GM19395 (cell line): ENCODE data around the gene SPRYD3.
A peak's percentile ranks its signal among the peaks of the same experiment; 100 is the strongest.

ENCODE experiments used
- ATAC-seq: cut with Tn5 transposase; IDR thresholded peaks from one replicate; pipeline ENCODE4 v1.9.1; 2021; ENCODE audit warnings: mild to moderate bottlenecking, moderate library complexity; ENCODE audit not compliant: unreplicated experiment

The SPRYD3 gene

GRCh38 chr12:53064613-53065436 is 14.4 kb downstream of the SPRYD3 start:
- ATAC-seq = no peak

GRCh38 chr12:53063708-53064612 is 15.2 kb downstream of the SPRYD3 start:
- no peak for ATAC-seq

GRCh38 chr12:53062977-53063707 is 16.0 kb downstream of the SPRYD3 start:
- ATAC-seq = no peak

DNA sequence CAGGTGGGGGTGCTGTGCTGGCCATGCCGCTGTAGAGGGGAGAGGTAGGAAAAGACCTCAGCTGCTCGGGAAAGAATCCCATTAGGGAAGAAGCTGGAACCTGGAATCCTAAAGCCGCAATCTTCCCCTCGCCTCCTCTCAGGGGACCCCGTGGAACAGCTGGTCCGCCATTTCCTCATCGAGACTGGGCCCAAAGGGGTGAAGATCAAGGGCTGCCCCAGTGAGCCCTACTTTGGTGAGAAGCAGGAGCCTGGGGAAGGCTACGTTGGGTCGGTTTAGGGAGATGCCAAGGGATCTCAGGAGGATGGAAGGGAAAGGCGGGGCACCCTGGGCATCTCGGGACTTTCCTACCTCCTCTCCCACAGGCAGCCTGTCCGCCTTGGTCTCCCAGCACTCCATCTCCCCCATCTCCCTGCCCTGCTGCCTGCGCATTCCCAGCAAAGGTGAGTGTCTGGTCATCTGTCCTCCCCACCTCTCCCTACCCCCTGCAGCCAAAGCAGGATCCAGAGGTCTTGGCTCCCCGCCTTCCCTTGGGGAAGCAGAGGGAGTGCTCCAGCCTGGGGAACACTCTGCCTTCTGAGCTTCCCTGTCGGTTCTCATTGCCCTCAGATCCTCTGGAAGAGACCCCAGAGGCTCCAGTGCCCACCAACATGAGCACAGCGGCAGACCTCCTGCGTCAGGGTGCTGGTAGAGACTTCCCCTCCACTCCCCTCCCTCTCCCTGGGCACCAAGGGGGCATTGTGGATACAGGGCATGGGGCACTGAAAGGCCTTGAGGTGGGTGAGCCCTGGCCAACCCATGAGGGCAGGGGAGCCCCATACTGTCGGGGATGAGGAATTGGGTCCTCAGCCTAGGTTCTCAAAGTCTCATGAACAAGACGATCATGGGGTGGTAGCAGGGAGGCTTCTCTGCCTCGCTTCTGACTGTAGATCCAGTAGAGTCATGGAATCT is 16.9 kb downstream of the SPRYD3 start:
- no peak for ATAC-seq

GRCh38 chr12:53061404-53062010 is 17.7 kb downstream of the SPRYD3 start:
- ATAC-seq = no peak

GRCh38 chr12:53060721-53061276 is 18.4 kb downstream of the SPRYD3 start:
- ATAC-seq = no peak

GRCh38 chr12:53060064-53060720 is 19.0 kb downstream of the SPRYD3 start:
- ATAC-seq = no peak

DNA sequence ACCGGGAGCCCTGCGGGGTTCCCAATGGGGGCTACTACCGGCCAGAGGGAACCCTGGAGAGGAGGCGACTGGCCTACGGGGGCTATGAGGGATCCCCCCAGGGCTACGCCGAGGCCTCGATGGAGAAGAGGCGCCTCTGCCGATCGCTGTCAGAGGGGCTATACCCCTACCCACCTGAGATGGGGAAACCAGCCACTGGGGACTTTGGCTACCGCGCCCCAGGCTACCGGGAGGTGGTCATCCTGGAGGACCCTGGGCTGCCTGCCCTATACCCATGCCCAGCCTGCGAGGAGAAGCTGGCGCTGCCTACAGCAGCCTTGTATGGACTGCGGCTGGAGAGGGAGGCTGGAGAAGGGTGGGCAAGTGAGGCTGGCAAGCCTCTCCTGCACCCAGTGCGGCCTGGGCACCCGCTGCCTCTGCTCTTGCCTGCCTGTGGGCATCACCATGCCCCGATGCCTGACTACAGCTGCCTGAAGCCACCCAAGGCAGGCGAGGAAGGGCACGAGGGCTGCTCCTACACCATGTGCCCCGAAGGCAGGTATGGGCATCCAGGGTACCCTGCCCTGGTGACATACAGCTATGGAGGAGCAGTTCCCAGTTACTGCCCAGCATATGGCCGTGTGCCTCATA is 19.6 kb downstream of the SPRYD3 start:
- ATAC-seq = no peak

DNA sequence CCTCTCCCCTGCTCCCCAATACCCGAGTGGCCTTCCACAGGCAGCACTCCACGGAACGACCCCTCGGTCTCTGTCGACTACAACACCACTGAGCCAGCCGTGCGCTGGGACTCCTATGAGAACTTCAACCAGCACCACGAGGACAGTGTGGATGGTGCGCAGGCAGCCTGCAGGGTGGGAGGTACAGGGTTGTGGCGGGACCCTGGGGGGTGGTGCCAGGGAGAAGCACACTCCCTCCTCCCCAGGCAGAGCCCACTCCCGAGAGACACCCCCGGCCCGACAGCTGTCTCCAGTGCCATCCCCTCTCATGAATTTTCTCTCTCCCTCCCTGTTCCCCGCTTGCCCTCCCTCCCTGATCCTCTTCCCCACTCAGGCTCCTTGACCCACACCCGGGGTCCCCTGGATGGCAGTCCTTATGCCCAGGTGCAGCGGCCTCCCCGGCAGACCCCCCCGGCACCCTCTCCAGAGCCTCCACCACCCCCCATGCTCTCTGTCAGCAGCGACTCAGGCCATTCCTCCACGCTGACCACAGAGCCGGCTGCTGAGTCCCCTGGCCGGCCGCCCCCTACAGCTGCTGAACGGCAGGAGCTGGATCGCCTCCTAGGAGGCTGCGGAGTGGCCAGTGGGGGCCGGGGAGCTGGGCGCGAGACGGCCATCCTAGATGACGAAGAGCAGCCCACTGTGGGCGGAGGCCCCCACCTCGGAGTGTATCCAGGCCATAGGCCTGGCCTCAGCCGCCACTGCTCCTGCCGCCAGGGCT is 20.3 kb downstream of the SPRYD3 start:
- ATAC-seq = no peak

- no peak for ATAC-seq
Observed at GRCh38 chr12:53057816-53058500, 21.2 kb downstream of the SPRYD3 start.

DNA sequence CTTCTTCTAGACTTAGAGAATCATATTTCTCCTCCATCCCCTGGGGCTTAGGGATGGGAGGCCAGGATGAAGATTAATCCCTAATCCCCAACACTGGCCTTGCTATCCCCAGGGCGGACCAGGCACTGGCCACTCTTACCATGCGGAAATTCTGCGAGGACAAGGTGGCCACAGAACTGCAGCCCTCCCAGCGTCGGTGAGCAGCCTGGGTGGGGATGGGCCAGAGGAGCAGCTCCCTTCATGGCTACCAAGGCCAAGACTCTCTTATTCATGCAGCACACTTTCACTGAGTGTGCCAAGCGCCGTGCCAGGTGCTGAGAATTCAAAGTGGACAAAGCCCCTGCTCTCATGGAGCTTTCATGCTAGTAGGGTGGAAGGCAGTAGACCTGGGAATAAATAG is 22.3 kb downstream of the SPRYD3 start:
- ATAC-seq = no peak

DNA sequence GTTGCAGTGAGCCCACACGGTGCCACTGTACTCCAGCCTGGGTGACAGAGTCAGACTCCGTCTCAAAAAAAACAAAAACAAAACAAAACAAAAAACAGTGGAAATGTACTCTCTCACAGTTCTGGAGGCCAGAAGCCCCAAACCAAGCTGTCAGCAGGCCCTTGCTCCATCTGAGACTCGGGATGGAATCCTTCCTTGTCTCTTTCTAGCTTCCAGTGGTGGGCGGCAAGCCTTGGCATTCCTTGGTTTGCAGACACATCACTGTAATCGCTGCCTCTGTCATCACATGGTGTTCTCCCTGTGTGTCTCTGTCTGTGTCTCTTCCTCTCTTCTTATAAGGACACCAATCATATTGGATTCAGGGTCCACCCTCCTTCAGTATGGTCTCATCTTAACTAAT is 22.9 kb downstream of the SPRYD3 start:
- no peak for ATAC-seq

GRCh38 chr12:53055471-53056266 is 23.5 kb downstream of the SPRYD3 start:
- ATAC-seq = no peak

- peak; percentile 93 for ATAC-seq
Observed at GRCh38 chr12:53054112-53054878, 24.9 kb downstream of the SPRYD3 start.
